GM13977 (cell line): ENCODE results near the gene MARCHF3.
"Not testable (repeated sequence)": the region's sequence is repeated elsewhere in the genome, so short reads cannot be mapped to it uniquely, and the experiment has no call there.

Source experiments
- DNase-seq: peaks from one replicate; pipeline ENCODE4 v3.0.0; 2012; ENCODE audit warnings: low spot score
- in situ Hi-C: fragments of 300-500 bp; cut with MboI; formaldehyde crosslinking; loops from one replicate; pipeline ENCODE4 v1.12.0; 2022; ENCODE audit warnings: low sequenced_read_pairs, low pct_unique_long_range_greater_than_20kb, mixed read lengths, inconsistent platforms; ENCODE audit not compliant: unreplicated experiment
- TF ChIP-seq, protein P1 (sequence below): IDR thresholded peaks from 2 replicates; pipeline ENCODE4 v1.5.1; 2012; ENCODE audit warnings: mild to moderate bottlenecking, control low read depth; ENCODE audit not compliant: insufficient read depth; ENCODE audit errors: extremely low read depth, missing control alignments

MARCHF3 gene

DNA sequence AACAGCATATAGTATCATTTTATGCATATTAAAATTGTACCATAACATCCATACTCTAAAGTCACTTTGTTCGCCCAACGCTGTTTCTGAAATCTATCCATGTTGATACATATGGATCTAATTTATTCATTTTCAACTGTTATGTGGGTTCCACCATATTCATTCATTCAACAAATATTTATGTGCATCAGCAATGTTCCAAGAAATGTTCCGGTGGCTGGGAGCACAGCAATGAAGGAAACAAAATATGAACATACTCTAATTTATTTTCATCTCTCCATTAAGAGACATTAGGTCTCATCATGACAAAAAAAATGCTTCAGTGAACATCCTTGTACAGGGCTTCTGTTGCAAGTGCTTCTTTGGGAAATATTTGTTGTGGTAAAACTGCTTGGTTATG, 75.4 kb downstream of the MARCHF3 start:
- TF ChIP-seq, protein P1, sequence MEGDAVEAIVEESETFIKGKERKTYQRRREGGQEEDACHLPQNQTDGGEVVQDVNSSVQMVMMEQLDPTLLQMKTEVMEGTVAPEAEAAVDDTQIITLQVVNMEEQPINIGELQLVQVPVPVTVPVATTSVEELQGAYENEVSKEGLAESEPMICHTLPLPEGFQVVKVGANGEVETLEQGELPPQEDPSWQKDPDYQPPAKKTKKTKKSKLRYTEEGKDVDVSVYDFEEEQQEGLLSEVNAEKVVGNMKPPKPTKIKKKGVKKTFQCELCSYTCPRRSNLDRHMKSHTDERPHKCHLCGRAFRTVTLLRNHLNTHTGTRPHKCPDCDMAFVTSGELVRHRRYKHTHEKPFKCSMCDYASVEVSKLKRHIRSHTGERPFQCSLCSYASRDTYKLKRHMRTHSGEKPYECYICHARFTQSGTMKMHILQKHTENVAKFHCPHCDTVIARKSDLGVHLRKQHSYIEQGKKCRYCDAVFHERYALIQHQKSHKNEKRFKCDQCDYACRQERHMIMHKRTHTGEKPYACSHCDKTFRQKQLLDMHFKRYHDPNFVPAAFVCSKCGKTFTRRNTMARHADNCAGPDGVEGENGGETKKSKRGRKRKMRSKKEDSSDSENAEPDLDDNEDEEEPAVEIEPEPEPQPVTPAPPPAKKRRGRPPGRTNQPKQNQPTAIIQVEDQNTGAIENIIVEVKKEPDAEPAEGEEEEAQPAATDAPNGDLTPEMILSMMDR: no peak
- DNase-seq: no peak
- in situ Hi-C loops: no loop called here

DNA sequence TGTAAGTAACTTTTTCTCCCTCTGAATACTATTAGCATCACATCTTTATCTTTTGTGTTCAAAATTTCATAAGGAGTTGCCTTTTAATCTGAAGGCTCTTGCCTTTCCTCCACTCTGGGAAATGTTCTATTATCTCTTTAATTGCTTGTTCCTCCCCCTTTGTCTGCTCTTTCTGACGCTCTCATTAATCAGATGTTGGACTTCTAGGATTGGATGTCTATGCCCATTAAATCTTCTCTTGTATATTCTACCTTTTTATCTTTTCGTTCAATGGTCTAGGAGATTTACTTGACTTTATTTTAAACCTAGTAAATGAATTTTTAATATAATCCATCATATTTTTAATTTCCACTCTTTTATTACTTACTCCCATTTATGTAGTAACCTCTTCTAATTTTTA, 76.7 kb downstream of the MARCHF3 start:
- in situ Hi-C loops: no loop called here
- DNase-seq: no peak
- TF ChIP-seq, protein P1: no peak

DNA sequence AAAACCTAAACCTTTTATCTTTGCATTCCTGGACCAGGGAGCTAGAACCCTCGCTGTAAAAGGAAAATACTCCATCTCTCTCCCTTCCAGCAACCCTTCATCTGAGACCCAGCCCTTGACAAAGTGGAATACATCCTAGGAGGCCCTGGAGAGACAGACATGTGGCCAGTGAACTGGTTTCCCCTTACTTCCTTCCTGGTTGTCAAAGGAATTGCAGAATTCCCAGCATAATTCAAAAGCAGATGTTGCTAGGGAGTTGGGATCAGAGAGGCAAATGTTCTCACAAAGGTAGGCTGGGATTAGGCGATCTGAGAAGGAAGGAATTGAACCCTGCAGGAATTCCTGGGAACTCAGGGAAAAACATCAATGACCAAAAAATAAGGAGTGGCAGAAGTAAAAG, 80.9 kb downstream of the MARCHF3 start:
- DNase-seq: no peak
- TF ChIP-seq, protein P1: no peak
- in situ Hi-C loops: no loop called here

DNA sequence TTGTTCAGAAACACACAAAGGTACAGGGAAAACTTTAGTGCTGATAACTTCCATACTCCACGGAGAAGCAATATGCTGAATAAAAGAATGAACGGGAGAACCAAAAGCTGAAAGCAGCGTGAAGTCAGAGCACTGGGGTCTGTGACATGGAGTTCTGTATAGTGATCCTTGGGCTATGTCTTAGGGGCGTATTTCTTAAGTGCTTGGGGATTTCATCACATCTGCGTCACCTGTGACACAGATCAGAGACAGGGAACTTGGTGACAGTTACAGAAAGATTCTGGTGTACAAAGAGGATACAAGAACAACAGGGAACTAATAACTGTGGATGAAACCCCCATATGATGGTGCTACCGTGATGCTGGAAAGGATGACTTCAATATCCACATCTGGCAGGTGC, 81.9 kb downstream of the MARCHF3 start:
- in situ Hi-C loops: no loop called here
- DNase-seq: no peak
- TF ChIP-seq, protein P1: no peak

DNA sequence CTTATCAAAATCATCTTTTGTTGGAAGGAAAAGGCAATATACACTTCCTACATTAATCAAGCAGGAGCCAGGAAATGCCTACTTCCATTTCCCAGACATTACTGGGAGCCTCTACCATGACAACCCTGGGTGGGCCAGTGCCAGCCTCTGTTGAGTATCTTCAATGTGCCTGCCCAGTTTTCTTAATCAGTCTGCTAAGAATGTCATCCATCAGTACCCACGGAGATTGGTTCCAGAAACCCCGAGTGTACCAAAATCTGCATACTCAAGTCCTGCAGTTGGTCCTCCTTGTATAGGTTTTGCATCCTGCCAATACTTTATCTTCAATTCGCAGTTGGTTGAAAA, 82.4 kb downstream of the MARCHF3 start:
- TF ChIP-seq, protein P1: no peak
- in situ Hi-C loops: no loop called here
- DNase-seq: no peak

DNA sequence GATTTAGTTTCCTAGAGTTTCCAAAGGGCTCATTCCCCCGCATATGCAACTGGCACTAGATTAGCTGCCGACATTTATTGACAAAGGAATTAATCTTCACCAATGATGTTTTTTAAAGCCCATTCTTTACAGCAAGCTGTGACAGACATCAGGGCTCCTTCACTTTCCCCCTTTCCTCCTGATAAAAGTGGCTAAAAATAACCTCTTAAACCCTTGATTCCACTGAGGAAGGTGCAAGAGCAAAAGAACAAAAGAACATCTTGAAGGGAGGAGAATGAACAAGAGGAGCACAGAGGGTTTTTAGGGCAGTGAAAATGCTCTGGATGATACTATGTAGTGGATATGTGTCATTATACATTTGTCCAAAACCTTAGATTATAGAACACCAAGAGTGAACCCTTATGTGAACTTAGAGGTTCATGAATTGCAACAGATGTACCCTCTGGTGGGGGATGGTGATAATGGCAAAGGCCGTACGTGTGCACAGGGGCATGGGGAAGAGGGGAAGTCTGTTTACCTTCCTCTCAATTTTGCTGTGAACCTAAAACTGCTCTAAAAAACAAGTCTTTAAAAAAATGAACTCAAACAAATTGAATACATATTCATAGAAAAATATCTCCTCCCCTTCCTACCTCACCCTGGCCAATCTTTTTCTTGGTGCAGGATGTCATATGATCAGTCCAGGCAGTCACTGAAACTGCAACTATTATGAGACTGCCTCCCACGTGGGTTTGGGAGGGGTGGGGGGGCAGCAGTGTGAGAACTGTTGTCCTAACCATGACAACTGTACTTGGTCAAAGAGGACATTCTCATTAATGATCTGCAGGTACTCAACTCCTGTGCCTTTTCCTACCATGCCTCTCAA, 83.0 kb downstream of the MARCHF3 start:
- in situ Hi-C loops: no loop called here
- TF ChIP-seq, protein P1: no peak
- peak; percentile 46 for DNase-seq

DNA sequence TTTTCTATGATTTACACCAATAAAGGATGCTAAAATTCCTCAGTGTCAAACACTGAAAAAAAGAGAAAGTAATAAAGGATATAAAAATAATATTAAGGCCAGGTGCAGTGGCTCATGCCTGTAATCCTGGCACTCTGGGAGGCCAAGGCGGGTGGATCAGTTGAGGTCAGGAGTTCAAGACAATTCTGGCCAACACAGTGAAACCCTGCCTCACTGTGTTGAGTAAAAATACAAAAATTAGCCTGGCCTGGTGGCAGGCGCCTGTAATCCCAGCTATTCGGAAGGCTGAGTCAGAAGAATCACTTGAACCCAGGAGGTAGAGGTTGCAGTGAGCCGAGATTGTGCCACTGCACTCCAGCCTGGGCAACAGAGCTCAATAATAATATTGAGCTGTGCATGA, 87.5 kb downstream of the MARCHF3 start:
- DNase-seq, in situ Hi-C loops: not testable (repeated sequence)
